Frontal cortex (tissue), 4 donors: ENCODE results near the gene CTH. TPM values are rescaled to one million over a fixed set of nuclear protein-coding genes. Genes with fewer than 3 reads are reported as not detected.
A peak's percentile ranks its signal among the peaks of the same experiment; 100 is the strongest.
"Not testable (repeated sequence)": the region's sequence is repeated elsewhere in the genome, so short reads cannot be mapped to it uniquely, and the experiment has no call there.

Experiments
- DNase-seq, 2 donors: peaks; one replicate each; pipeline ENCODE4 v3.0.0; 2012; ENCODE audit warnings: low spot score in 2 of 2
- FAIRE-seq: peaks from 2 replicates; lab custom pipeline; 2012; peaks lifted over from hg19 to GRCh38; lab: Jason Lieb, UNC
- total RNA-seq: library from RNA; depleted of rRNA; stranded (reverse); fragments of >200 nt; gene quantifications from one replicate; pipeline ENCODE4 v1.2.3, GENCODE V29; 2014
- donor health status: control.
- donor health status: control.
- donor health status: control.

The CTH gene
- total RNA-seq, 1 donor from 2014 or later, result 4.9 TPM

GRCh38 chr1:70403759-70404158 is 7.3 kb upstream of the CTH start:
- FAIRE-seq (no peak), DNase-seq (no peak)

DNA sequence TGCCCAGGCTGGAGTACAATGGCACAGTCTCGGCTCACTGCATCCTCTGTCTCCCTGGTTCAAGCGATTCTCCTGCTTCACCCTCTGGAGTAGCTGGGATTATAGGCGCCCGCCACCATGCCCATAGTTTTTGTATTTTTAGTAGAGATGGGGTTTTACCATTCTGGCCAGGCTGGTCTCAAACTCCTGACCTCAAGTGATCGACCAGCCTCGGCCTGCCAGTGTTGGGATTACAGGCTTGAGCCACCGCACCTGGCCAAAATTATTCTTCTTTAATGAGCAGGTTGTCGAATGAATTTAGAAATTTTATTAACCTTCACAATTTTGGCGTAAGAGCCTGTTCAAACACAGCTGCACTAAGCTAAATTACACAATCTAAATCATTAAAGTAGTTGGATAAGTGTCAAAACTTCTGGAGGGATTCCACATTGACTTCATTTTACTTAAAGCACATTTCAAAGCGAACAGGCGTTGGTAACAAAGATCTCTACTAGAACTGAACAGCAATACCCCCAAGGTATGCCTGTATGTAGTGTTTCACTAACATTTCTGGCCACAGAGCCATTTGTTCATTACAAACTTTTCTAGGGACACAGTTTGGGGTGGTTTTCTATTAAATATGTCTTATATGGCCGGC is 5.2 kb upstream of the CTH start:
- DNase-seq (no peak), FAIRE-seq (no peak)

GRCh38 chr1:70409136-70409535 is 1.9 kb upstream of the CTH start:
- FAIRE-seq (no peak), DNase-seq (no peak)

DNA sequence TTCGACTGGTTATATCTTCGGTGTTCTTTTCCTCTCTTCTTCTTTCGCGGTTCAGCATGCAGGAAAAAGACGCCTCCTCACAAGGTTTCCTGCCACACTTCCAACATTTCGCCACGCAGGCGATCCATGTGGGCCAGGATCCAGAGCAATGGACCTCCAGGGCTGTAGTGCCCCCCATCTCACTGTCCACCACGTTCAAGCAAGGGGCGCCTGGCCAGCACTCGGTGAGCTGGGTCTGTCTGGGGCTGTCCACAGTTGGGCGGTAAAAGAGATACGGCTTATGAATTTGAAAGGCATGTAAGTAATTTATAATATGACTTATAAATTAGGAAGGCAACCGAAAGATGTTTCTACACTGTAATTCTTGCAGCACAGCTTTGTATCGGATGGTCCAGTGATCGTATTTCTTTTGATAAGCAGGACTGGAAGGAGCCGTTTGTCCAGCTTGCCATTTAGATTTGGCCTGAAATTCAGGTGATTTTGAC is 334 bp downstream of the CTH start:
- DNase-seq (peak in 1 of 2 donors; percentile 3), FAIRE-seq (no peak)

GRCh38 chr1:70415882-70416281 is 4.8 kb downstream of the CTH start:
- no peak for DNase-seq
- FAIRE-seq, result no peak

- FAIRE-seq, DNase-seq: not testable (repeated sequence)
These were observed 8.1 kb downstream of the CTH start for GRCh38 chr1:70418973-70419734.

DNA sequence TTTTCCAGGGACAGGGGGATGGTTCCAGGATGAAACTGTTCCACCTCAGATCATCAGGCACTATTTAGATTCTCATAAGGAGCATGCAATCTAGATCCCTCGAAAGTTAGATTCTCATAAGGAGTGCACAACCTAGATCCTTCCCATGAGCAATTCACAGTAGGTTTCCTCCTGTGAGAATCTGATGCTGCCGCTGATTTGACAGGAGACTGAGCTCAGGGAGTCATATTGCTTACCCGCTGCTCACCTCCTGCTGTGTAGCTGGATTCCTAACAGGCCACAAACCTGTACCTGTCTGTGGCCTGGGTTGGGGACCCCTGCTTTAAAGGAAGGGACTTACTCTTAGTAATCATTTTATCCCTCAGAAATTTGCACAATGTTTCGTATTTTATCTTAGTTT is 9.3 kb downstream of the CTH start:
- no peak for DNase-seq

GRCh38 chr1:70426154-70427131 is 15.4 kb downstream of the CTH start:
- DNase-seq (no peak), FAIRE-seq (no peak)

More for the DNA sequence above, 9.3 kb downstream of the CTH start:
- FAIRE-seq, result no peak

DNA sequence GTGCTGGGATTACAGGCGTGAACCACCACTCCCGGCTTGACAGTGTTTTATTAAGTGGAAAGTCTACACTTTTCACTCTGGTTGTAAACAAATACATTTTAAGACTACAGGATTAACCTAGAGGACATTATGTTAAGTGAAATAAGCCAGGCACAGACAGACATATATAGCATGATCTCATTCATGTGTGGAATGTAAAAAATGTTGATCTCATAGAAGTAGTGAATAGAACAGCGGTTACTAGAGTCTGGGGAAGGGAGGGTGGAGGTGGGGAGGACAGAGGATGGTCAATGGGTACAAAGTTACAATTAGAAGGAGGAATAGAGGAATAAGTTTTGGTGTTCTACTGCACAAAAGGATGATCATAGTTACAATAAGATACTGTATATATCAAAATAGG is 16.9 kb downstream of the CTH start:
- DNase-seq (no peak), FAIRE-seq (no peak)

GRCh38 chr1:70429219-70429618 is 18.2 kb downstream of the CTH start:
- no peak for DNase-seq
- no peak for FAIRE-seq

DNA sequence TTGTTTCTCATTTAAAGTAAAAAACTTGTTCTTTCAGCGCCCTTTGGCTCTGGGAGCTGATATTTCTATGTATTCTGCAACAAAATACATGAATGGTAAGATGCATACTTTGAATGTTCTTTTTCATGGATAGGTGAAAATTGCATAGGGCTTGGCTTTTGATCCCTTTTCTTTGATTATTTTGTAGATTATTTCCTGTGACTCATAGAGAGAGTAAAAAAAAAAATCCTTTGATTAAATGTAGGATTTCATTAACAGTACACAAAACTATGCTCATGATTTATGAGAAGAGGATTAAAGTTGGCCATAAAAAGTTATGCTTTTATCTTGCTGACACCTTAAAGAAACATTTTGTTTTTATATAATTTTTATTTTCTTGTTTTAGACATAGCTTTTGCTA is 18.7 kb downstream of the CTH start:
- FAIRE-seq, result no peak
- DNase-seq, result no peak

GRCh38 chr1:70431317-70431716 is 20.2 kb downstream of the CTH start:
- no peak for DNase-seq
- peak; percentile 39 for FAIRE-seq

DNA sequence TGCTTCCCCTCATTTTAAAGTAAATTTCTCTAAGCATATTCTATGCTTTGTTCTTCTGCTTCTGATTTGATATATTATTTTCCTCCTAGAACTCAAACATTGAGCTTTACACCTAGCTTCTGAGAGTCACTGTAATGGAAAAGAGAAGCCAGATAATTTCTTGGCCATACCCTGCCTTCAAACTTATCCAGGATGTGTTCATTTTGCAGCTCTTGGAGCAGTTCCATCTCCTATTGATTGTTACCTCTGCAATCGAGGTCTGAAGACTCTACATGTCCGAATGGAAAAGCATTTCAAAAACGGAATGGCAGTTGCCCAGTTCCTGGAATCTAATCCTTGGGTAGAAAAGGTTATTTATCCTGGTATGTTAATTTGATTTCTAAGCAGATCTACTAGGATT is 20.8 kb downstream of the CTH start:
- DNase-seq (no peak), FAIRE-seq (no peak)

GRCh38 chr1:70434253-70434859 is 23.3 kb downstream of the CTH start:
- FAIRE-seq (no peak), DNase-seq (no peak)

- no peak for DNase-seq
- no peak for FAIRE-seq
These were observed 25.7 kb downstream of the CTH start for GRCh38 chr1:70436622-70437251.

GRCh38 chr1:70438529-70438928 is 27.5 kb downstream of the CTH start:
- DNase-seq, result no peak
- FAIRE-seq, result no peak

- FAIRE-seq, result no peak
These were observed 29.7 kb downstream of the CTH start for GRCh38 chr1:70440642-70441391.

DNA sequence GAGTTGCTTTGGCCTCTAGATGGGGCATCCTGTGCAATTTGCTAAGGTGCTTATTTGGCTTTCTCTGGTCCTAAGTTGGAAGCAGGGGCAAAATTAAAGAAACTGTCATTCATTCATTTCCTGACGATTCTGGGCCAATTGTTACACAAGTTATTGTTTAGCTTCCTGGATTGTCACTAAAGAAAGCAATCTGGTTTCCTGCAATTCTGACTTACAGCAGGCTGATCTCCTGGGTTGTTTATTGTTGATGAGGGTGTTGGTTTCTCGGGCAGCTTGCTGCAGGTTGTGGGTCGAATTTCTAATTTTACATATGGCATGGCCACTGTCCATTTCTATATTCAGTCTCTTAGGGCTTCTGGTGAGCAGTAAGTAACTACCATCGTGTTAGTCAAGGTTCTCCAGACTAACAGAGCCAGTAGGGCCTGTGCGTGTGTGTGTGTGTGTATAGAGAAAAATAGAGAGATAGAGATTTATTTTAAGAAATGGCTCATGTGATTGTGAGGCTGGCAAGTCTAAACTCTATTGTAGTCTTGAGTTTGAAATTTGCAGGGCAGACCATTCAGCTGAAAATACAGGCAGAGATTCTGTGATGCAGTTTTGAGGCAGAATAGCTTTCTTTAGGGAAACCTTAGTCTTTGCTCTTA is 30.4 kb downstream of the CTH start:
- FAIRE-seq, result no peak
- no peak for DNase-seq

More at GRCh38 chr1:70440642-70441391, 29.7 kb downstream of the CTH start:
- DNase-seq, result no peak
